ENCODE results near the gene DVL2. TPM values are rescaled to one million over a fixed set of nuclear protein-coding genes. Genes with fewer than 3 reads are reported as not detected.

Gene DVL2
- total and polyA plus RNA-seq, 2 of the 13 experiments (the other 11 are each of a cell fraction or from before 2014, with no cell fraction given): 5.7 to 38.2 TPM

DNA sequence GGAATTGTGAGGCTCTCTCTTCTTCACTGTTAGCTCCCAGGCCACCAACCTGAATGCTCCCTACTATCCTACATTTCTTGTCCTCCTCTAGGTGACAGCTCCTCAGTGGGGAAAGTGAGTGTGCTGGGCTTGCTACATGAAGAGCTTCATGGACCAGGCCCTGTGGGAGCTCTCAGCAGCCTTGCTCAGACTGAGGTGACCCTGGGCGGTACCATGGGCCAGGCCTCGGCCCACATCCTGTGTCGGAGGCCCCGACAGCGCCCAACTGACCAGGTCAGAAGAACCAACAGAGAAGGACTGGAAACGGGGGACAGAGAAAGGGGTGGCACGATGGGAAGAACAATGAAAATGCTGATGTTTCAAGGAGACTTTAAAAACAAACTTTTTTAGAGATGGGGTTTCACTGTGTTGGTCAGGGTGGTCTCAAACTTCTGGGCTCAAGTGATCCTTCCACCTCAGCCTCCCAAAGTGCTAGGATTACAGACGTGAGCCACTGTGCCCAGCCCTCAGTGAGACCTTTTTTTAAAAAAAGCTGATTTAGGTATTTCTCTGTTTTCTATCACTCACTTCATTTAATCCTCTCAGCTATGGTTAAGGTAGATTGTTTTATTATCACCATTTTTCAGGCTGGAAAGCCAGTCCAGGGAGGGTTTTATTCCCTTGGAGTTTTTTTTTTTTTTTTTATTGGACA, 22.6 kb upstream of the DVL2 start:
- WGBS (ENCODE audit: low lambda C conversion rate): 96% methylated on average over 8 of the region's 8 CpGs
- Histone ChIP-seq H3K4me1 (ENCODE audit: insufficient read depth, low read length) (peaks cover 52% of the 10 kb centered on the region), H3K4me2 (ENCODE audit: low read depth, low read length) (no peak overlapping the region), H3K27ac (ENCODE audit: extremely low read length, insufficient read depth, low read length) (peak overlapping the region; percentile 3), H3K9ac (ENCODE audit: insufficient read depth, low read depth, low read length) (no peak overlapping the region), H3K36me3 (replicated peaks in 1 of 2; ENCODE audit: control insufficient read depth in 1 of 2, insufficient read depth in 2 of 2, low read length in 2 of 2) (peaks cover 8 to 13% of the 10 kb centered on the region in 2 experiments; a peak in 4 of 5 replicates), H3K9me3 (ENCODE audit: low read length) (no peaks in the 10 kb centered on the region), H4K20me1 (ENCODE audit: insufficient read depth, low read length) (no peaks in the 10 kb centered on the region), H3K27me3 (ENCODE audit: control insufficient read depth in 1 of 2, insufficient read depth in 2 of 2, low read length in 2 of 2) (peaks cover 0 to 2% of the 10 kb centered on the region in 2 experiments; a peak in 1 of 5 replicates), H3K79me2 (ENCODE audit: insufficient read depth, low read length) (peaks cover 14% of the 10 kb centered on the region), H3K4me3 (replicated peaks in 1 of 3; ENCODE audit: insufficient read depth in 1 of 3, low read depth in 2 of 3, low read length in 3 of 3) (no peak overlapping the region), H2AFZ (ENCODE audit: low read length) (no peak overlapping the region)
- ATAC-seq (no peak), FAIRE-seq (no peak), DNase-seq (ENCODE audit: low spot score) (no peak)
- BruUV-seq (replicated peaks): no TSS peak
- CTCF ChIA-PET (ENCODE audit: low intra/inter-chr PET ratio, low total read pairs): no interaction called here
- in situ Hi-C loops (cut with HindIII; ENCODE audit: extremely low pct_ligation_motif_present, low pct_unique_long_range_greater_than_20kb): no loop called here
- POLR2A ChIA-PET: interaction anchor here (1.1 to 3.5 kb wide), 5 partner anchors 16 to 57 kb away, joined by 3 to 35 read pairs (median 3); partner anchors contain the start of genes DVL2, GABARAP, PHF23 and SLC2A4
- intact Hi-C loops (cut with micrococcal nuclease; ENCODE audit: unreplicated experiment): no loop called here
- TF ChIP-seq AGO2 (optimal IDR thresholded peaks at IDR 0.05; ENCODE audit: low read depth, low read length) (peak; percentile 51), TBP (CRISPR knock-in tag; IDR thresholded peaks at IDR 0.05) (no peak)

DNA sequence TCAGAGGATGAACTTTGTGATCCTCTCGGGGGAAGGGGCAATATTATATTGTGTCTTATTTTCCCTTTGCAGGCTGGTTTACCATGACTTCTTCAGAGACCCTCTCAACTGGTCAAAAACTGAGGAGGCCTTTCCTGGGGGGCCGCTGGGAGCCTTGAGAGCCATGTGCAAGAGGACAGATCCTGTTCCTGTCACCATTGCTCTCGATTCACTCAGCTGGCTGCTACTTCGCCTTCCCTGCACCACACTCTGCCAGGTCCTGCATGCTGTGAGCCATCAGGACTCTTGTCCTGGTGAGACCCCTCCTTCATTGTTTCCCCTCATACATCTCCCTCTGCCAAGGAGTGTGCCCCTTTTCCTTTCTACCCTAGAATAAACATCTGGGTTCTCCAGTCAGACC, 20.2 kb upstream of the DVL2 start:
- BruUV-seq (replicated peaks): no TSS peak
- ChIA-PET CTCF (ENCODE audit: low intra/inter-chr PET ratio, low total read pairs) (no interaction called here), POLR2A (interaction anchor here (0.7 kb wide), 2 partner anchors 9 to 27 kb away, joined by 3 read pairs; partner anchors contain the start of gene SLC2A4)
- Histone ChIP-seq H3K9me3 (ENCODE audit: low read length) (no peaks in the 10 kb centered on the region), H3K27ac (ENCODE audit: extremely low read length, insufficient read depth, low read length) (no peak overlapping the region), H3K9ac (ENCODE audit: insufficient read depth, low read depth, low read length) (no peak overlapping the region), H3K4me1 (ENCODE audit: insufficient read depth, low read length) (peaks cover 51% of the 10 kb centered on the region), H3K36me3 (replicated peaks in 1 of 2; ENCODE audit: control insufficient read depth in 1 of 2, insufficient read depth in 2 of 2, low read length in 2 of 2) (peaks cover 8 to 13% of the 10 kb centered on the region in 2 experiments; a peak in 4 of 5 replicates), H3K27me3 (ENCODE audit: control insufficient read depth in 1 of 2, insufficient read depth in 2 of 2, low read length in 2 of 2) (peaks cover 0 to 2% of the 10 kb centered on the region in 2 experiments; a peak in 1 of 5 replicates), H4K20me1 (ENCODE audit: insufficient read depth, low read length) (no peaks in the 10 kb centered on the region), H2AFZ (ENCODE audit: low read length) (no peak overlapping the region), H3K79me2 (ENCODE audit: insufficient read depth, low read length) (peaks cover 33% of the 10 kb centered on the region), H3K4me3 (replicated peaks in 1 of 3; ENCODE audit: insufficient read depth in 1 of 3, low read depth in 2 of 3, low read length in 3 of 3) (no peak overlapping the region), H3K4me2 (ENCODE audit: low read depth, low read length) (no peak overlapping the region)
- FAIRE-seq (no peak), DNase-seq (ENCODE audit: low spot score) (no peak), ATAC-seq (no peak)
- WGBS (ENCODE audit: low lambda C conversion rate): 97% methylated on average over 4 of the region's 4 CpGs
- intact Hi-C loops (cut with micrococcal nuclease; ENCODE audit: unreplicated experiment): no loop called here
- in situ Hi-C loops (cut with HindIII; ENCODE audit: extremely low pct_ligation_motif_present, low pct_unique_long_range_greater_than_20kb): no loop called here
- TF ChIP-seq, protein P1, sequence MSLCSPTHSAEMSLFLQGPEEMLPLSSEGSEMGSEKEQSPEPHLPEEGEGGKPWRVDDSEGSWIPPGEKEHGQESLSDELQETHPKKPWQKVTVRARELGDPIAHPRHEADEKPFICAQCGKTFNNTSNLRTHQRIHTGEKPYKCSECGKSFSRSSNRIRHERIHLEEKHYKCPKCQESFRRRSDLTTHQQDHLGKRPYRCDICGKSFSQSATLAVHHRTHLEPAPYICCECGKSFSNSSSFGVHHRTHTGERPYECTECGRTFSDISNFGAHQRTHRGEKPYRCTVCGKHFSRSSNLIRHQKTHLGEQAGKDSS (CRISPR knock-in tag; IDR thresholded peaks at IDR 0.05; ENCODE audit: borderline replicate concordance, low read depth): no peak
- TF ChIP-seq NFE2L2 (IDR thresholded peaks at IDR 0.05; ENCODE audit: low read length) (no peak), SP4 (CRISPR knock-in tag; IDR thresholded peaks at IDR 0.05) (no peak), TEAD2 (CRISPR knock-in tag; IDR thresholded peaks at IDR 0.05) (no peak), JARID2 (CRISPR knock-in tag; IDR thresholded peaks at IDR 0.05; ENCODE audit: insufficient replicate concordance) (no peak), ZNF543 (CRISPR knock-in tag; IDR thresholded peaks at IDR 0.05) (no peak), ZC3H13 (CRISPR knock-in tag; IDR thresholded peaks at IDR 0.05) (no peak), ARHGAP35 (CRISPR knock-in tag; IDR thresholded peaks at IDR 0.05; ENCODE audit: borderline replicate concordance) (no peak), ZNF83 (CRISPR knock-in tag; IDR thresholded peaks at IDR 0.05; ENCODE audit: borderline replicate concordance) (no peak), ZNF546 (CRISPR knock-in tag; conservative IDR thresholded peaks at IDR 0.05) (no peak)
- TF ChIP-seq, protein P2, sequence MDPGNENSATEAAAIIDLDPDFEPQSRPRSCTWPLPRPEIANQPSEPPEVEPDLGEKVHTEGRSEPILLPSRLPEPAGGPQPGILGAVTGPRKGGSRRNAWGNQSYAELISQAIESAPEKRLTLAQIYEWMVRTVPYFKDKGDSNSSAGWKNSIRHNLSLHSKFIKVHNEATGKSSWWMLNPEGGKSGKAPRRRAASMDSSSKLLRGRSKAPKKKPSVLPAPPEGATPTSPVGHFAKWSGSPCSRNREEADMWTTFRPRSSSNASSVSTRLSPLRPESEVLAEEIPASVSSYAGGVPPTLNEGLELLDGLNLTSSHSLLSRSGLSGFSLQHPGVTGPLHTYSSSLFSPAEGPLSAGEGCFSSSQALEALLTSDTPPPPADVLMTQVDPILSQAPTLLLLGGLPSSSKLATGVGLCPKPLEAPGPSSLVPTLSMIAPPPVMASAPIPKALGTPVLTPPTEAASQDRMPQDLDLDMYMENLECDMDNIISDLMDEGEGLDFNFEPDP (CRISPR knock-in tag; conservative IDR thresholded peaks at IDR 0.05): no peak
- TF ChIP-seq, protein P3, sequence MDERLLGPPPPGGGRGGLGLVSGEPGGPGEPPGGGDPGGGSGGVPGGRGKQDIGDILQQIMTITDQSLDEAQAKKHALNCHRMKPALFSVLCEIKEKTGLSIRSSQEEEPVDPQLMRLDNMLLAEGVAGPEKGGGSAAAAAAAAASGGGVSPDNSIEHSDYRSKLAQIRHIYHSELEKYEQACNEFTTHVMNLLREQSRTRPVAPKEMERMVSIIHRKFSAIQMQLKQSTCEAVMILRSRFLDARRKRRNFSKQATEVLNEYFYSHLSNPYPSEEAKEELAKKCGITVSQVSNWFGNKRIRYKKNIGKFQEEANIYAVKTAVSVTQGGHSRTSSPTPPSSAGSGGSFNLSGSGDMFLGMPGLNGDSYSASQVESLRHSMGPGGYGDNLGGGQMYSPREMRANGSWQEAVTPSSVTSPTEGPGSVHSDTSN (CRISPR knock-in tag; IDR thresholded peaks at IDR 0.05): no peak

All from HepG2 (cell line).